GM21381 (cell line): Measurements from ENCODE around the gene BACE2.
A peak's percentile ranks its signal among the peaks of the same experiment; 100 is the strongest.

ENCODE experiments used
- ATAC-seq: cut with Tn5 transposase; IDR thresholded peaks from one replicate; pipeline ENCODE4 v1.9.1; 2021; ENCODE audit warnings: mild to moderate bottlenecking, moderate library complexity; ENCODE audit not compliant: unreplicated experiment

The BACE2 gene

GRCh38 chr21:41167348-41168342, at the start of gene BACE2:
Gene BACE2 (plus strand): TSS chr21:41168160. CDS start chr21:41168264, 104 bp downstream.
- ATAC-seq, result peak; percentile 72

DNA sequence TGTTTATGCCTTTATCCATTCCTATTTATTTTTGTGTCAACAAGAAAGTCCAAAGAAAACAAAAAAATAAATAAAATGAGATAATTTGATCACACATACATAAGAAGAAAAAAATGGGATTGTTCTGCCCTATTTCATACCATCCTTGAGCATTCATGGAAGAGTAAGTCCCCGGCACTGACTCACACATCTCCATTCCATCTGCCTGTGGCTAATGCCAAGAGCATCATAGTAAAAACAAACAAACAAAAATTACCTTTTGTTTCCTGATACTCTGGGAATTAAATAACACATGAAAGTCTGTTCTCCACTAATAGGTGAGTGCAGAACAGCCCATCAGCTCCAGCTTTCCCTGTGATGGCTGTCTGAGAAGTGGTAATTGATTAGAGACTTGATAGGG, 48.1 kb upstream of the BACE2 start:
- ATAC-seq, result no peak

DNA sequence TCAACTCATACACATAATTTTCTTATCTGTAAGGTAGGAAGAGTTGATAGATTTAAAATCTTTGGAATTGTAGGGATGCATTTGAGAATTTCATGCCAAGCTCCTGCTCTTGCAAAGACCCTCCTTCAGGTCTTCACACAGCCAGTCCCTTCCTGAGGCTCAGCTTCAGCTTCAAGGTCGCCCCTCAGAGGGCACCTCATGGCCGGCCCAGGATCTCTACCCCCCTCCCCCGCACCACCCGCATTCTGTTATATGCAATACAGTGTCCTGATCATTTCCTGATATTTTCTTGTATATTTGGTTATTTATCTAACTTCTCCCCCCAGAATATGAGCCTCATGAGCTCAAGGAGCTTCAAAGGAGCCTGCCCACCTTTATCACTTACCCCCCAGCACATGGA, 47.0 kb upstream of the BACE2 start:
- ATAC-seq, result no peak

DNA sequence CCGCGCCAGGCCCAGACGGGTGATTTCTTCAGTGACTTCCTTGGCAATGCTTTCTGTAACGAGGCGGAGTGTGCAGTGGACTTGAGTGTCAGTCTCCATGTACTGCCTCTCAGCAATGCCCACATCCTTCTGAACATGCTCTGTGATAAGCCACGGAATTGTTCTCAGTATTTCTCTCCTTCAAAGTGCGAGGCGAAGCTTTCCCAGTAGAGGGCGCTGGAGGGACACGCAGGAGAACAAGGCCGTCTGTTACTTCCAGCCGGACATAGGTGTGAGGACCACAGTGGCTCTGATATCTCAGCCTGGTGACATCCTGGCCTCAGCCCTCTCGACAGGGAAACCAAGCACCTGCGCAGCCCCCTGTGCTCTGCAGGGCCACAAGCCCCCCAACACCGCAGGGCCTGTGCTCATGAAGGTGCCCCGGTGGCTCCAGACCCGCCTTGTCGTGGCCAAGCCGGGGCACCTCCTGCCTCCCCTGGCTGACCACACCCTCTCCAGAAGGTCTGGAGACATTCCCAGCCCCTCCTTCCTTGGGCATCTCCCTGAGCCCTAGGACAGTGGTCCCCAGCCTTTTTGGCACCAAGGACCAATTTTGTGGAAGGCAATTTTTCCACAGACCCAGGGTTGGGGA, 46.1 kb upstream of the BACE2 start:
- no peak for ATAC-seq

- no peak for ATAC-seq
Observed at GRCh38 chr21:41124641-41125201, 43.2 kb upstream of the BACE2 start.

- no peak for ATAC-seq
Observed at GRCh38 chr21:41128981-41129380, 39.0 kb upstream of the BACE2 start.

DNA sequence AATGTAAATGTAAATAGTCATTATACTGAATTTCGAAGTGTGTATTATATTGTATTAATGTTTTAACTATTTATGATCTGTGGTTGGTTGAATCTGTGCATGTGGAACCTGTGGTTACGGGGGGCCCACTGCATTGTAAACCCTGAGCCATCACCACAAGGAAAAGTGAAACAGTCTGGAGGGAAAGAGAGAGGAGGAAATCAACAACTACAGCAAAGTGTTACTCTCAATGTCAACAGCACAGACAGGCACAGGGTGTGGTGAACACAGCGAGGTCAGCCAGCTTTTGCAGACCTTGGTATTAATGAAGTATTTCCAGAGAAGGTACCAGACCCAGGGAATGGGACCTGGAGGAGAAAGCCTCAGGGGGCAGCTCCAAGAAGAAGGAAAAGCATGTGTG, 37.1 kb upstream of the BACE2 start:
- no peak for ATAC-seq

GRCh38 chr21:41133874-41134522, 34.0 kb upstream of the BACE2 start:
- no peak for ATAC-seq

- no peak for ATAC-seq
Observed at GRCh38 chr21:41135746-41136145, 32.2 kb upstream of the BACE2 start.

DNA sequence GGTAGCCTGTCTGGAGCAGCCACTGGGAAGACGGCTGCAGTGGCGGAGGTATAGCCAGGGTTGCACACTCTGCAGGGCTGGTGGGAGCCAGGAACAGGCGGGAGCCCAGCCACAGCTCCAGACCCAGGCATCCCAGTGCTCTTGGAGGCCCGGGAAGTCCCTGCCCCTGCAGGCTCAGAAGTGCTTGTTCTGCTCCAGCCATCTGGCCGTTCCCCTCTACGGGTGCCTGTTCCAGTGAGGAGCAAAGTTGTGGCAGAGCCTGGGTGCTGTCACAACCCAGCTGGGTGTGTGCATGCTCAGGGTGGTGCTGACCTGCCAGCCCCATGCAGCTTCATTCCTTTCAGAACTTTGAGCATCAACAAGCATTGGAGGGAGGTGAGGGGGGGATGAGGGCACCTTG, 31.7 kb upstream of the BACE2 start:
- no peak for ATAC-seq

- no peak for ATAC-seq
Observed at GRCh38 chr21:41137401-41137800, 30.6 kb upstream of the BACE2 start.

DNA sequence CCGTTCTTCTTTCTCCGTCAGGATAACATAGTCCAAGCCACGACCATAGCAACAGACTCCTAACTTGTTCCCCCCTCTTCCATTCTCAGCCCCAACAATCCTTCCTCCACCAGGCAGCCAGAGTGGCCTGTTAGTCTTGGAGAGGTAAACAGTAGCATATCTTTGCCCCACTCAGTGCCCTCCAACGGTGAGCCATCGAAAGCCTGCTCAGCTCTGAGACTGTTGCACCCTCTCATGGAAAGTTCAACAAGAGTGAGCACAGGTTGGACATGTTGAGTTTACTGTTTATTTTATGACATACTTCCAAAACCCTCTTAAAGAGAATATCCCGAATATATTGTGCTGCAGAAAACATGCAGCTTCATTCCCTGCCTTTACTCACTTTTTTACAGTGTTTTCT, 30.1 kb upstream of the BACE2 start:
- no peak for ATAC-seq

- ATAC-seq, result no peak
Observed at GRCh38 chr21:41138711-41139110, 29.2 kb upstream of the BACE2 start.

DNA sequence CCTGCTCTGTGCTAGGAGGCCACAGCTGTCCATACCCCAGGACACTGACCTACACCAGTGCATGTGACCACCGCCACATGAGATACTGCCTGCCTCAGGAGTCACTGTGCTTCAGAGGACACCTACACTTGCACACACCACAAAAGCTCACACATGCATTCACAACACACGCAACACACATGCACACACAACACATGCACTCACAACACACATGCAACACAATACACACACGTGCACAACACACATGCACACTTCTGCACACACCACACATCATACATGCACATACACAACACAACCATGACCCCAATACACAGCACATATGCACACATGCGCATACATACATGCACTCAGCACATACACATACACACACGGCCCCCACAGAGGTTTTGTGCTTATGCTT, 28.7 kb upstream of the BACE2 start:
- no peak for ATAC-seq

DNA sequence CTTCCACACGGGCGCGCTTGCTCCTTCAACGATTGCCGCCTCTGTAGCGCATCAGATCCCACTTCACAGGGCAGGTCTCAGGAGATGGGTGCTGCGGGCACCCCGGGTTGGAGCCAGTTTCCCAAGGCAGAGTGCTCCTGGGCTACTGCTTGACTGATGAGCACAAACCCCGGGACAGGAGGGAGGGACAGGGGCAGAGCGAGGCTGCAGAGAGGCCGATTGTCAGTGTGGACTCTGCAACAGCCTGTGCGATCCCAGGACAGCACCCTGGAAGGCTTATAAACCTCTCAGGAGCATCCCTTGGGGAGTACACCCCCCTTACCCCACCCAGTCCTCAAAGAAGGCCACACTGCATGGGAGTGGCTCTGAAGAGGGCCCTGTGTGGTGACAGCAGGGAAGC, 28.0 kb upstream of the BACE2 start:
- no peak for ATAC-seq

GRCh38 chr21:41141031-41141457, 26.9 kb upstream of the BACE2 start:
- ATAC-seq, result no peak

GRCh38 chr21:41142051-41142795, 25.7 kb upstream of the BACE2 start:
- no peak for ATAC-seq

DNA sequence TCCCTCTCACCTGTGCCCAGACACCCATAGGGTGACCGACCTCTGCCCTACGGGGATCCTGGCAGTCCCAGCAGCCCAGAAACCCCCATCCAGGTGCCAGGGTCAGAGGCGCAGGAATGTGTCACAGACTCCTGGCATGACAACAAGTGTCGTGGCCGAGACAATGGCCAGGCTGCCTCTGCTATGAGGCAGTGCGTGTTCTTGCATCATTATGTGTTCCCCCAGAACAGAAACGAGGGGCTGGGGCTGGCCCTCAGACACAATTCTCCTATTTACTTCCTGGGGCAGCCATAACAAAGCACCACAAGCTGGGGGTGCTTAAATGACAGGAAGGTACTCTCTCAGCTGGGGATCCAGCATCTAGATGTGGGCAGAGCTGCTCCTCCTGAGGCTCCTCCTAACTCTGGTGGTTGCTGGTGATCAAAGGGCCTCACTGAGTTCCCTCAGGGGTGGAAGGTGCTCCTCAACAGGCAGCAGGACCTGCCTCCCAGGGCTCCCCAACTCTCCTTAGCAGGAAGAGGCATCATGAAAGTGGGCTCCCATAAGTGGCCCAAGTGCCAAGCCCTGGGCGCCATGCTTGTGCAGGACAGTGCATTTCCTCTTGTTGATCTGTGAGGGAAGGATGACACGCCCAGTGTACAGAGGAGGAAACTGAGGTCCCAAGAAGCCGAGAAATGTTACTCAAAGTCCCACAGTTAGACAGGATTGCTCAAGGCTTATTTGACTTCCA, 24.2 kb upstream of the BACE2 start:
- ATAC-seq, result no peak

GRCh38 chr21:41147096-41147978, 20.6 kb upstream of the BACE2 start:
- ATAC-seq, result no peak
